ENCODE results near the gene GARS1.

DNA sequence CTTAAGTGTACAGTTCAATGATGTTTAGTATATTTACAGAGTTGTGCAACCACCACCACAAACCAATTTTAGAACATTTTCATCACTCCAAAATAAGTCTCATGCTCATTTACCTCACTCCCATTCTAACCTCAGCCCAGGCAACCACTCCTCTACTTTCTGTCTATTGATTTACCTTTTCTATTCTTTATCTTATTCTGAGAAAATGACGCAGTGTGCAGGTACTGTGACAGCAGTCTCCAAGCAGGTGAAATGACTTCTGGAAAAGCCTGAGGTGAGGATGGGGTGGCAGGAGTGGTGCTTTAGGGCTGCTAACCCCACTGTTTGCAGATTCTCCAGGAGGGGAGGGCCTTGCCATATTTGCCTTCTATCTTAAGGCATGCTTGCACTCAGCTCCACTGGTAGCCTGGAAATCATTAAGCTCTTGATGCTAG, 39.5 kb downstream of the GARS1 start:
- TF ChIP-seq, protein P1, sequence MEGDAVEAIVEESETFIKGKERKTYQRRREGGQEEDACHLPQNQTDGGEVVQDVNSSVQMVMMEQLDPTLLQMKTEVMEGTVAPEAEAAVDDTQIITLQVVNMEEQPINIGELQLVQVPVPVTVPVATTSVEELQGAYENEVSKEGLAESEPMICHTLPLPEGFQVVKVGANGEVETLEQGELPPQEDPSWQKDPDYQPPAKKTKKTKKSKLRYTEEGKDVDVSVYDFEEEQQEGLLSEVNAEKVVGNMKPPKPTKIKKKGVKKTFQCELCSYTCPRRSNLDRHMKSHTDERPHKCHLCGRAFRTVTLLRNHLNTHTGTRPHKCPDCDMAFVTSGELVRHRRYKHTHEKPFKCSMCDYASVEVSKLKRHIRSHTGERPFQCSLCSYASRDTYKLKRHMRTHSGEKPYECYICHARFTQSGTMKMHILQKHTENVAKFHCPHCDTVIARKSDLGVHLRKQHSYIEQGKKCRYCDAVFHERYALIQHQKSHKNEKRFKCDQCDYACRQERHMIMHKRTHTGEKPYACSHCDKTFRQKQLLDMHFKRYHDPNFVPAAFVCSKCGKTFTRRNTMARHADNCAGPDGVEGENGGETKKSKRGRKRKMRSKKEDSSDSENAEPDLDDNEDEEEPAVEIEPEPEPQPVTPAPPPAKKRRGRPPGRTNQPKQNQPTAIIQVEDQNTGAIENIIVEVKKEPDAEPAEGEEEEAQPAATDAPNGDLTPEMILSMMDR (conservative IDR thresholded peaks at IDR 0.05), result no peak
- TF ChIP-seq EZH2 (IDR thresholded peaks at IDR 0.05; ENCODE audit: low read depth), result no peak
